HG02885 (cell line): ENCODE measurements around the gene SANBR.

Source experiments
- ATAC-seq: cut with Tn5 transposase; IDR thresholded peaks from one replicate; pipeline ENCODE4 v1.9.1; 2021; ENCODE audit warnings: mild to moderate bottlenecking; ENCODE audit not compliant: unreplicated experiment, poor library complexity

The SANBR gene

DNA sequence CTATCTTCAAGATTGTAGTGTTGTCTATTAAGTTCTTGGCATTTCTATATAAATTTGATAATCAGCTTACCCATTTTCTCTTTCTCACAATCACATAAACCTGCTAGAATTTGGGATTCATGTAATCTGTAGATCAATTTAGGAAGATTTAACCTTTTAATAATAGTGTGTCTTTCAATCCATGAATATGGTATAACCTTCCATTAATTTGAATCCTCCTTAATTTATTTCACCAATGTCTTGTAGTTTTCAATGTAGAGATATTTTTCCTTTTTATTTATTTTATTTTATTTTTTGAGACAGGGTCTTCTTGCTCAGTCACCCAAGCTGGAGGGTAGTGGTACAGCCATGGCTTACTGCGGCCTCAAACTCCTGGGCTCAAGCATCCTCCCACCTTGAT lies 20.2 kb downstream of the SANBR start:
- ATAC-seq = no peak

DNA sequence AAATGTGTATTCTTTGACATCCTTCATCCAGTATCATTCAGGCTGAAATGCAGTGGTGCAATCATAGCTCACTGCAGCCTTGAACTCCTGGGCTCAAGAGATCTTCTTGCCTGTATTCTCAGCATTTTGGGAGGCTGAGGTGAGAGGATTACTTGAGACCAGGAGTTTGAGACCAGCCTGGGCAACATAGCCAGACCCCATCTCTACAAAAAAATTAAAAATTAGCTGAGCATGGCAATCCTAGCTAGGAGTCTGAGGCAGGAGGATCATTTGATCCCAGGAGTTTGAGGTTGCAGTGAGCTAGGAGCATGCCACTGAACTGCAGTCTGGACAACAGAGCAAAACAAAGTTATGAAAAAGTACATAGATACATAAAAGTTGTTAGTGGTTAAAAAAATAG lies 24.1 kb downstream of the SANBR start:
- ATAC-seq = no peak

DNA sequence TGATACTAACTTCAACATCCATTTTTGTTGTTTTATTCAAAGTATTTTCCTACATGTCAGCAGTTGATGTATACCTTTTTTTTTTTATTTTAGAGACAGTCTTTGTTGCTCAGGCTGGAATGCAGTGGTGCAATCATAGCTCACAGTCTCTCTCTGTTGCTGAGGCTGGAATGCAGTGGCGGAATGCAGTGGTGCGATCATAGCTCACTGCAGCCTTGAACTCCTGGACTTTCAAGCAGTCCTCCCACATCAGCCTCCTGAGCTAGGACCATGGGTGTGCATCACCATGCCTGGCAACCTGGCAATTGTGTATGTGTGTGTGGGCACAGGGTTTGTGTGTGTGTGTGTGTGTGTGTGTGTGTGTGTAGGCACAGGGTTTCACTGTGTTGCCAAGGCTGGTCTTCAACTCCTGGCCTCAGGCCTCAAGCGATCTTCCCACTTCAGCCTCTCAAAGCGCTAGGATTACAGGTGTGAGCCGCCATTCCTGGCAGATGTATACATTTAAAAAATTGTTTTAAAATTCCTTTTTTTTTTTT lies 24.8 kb downstream of the SANBR start:
- ATAC-seq = no peak

DNA sequence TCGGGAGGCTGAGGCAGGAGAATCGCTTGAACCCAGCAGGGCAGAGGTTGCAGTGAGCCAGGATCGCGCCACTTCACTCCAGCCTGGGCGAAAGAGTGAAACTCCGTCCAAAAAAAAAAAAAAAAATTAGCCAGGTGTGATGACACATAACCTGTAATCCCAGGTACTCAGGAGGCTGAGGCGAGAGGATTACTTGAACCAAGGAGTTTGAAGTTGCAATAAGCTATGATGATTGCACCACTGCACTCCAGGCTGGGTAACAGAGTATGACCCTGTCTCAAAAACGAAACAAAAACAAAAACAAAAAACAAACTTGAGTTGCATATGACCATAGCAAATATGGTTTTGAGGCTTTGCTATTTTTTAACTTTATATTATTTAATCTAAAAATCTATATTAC lies 25.8 kb downstream of the SANBR start:
- no peak for ATAC-seq

DNA sequence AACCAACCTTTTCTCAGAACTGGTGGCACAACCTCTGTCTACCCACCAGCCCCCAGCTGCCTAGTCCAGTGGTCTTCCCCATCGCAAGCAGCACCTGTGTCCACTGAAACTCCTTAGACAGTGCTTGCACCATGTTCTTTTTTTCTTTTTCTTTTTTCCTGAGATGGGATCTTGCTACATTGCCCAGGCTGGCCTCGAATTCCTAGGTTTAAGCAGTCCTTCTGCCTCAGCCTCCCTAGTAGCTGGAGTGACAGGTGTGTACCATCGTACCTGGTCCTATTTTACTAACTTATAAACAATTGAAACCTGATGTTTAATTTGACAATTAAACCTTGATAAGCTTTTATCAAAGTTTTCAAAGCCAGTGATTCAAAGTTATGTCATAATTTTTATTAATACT lies 30.8 kb downstream of the SANBR start:
- no peak for ATAC-seq

DNA sequence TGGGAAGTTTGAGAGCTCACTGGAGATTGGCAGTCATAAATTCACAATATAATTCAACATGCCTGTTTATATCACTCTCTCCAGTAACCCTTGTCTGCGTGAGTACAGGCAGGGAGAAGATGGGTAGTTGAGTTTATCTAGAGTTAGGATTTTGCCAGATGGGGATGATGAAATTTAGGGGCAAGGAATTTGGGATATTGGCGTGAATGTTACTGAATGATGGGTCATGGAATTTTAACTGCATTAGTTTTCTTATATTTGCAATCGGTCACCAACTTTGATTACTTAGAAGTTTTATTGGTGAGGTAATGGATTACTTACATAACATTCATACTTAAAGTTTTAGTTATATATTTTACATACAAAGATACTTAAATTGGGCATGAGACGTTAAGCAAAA lies 35.1 kb downstream of the SANBR start:
- ATAC-seq = no peak

DNA sequence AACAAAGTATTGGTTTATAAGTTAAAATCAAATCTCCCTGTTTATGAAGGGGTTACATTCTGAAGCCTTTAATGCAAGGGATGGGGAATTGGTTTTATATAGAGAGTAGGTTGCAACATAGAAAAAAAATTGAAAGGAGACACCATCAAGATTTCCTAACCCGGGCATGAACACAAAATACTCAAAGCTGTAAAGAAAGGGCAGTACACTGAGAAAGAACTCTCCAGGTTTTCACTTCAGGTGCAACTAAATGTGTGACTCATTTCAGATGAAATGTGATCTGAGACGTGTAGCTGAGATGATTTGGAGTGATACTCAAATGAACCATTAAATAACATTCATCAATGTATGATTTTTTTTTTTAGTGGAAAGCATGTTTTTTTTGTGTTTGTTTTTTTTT lies 43.6 kb downstream of the SANBR start:
- ATAC-seq = no peak

DNA sequence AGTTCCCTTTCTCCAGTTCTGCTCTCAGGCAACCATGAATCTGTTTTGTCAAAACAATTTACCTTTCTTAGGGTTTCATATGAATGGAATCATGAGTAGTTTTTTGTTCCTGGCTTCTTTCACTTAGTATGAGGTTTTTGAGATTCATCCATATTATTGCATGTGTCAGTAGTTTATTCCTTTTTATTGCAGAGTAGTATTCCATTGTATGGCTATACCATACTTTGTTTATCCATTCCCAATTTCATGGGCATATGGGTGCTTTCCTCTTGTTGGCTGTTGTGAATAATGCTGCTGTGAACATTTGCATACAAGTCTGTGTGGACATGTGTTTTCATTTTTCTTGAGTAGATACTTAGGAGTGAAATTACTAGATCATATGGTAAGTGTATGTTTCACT lies 46.0 kb downstream of the SANBR start:
- no peak for ATAC-seq

DNA sequence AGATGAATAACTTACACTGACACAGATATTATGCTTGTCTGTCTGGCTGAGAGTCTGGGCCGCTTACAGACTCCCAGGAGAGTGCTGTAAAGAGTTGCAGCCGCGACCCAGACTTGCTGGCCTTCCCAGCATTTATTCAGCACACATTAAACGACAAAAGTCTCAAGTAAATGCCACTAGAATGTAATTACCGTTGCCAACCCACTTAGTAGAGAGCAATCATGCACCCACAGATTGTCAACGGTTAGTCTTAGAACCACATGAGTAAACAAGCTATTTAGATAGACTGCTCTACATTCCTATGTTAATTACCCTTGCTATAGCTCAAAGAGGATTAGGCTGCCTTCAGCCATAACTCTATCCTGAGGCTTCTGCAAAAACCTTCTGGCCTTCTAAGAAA lies 48.5 kb downstream of the SANBR start:
- no peak for ATAC-seq
